Rectal smooth muscle tissue (tissue), 1 donor: ENCODE results near the gene MRI1.

Source experiments
- H3K27ac ChIP-seq: one replicate; pipeline ENCODE4 v1.7.0; 2013; ENCODE audit warnings: low read depth, low read length, inconsistent platforms
- H3K27me3 ChIP-seq: one replicate; pipeline ENCODE4 v1.7.0; 2013; ENCODE audit warnings: low read length; ENCODE audit not compliant: control insufficient read depth, insufficient read depth
- H3K36me3 ChIP-seq: one replicate; pipeline ENCODE4 v1.7.0; 2013; ENCODE audit warnings: low read length; ENCODE audit not compliant: control insufficient read depth, insufficient read depth
- H3K4me1 ChIP-seq: one replicate; pipeline ENCODE4 v1.7.0; 2013; ENCODE audit warnings: low read length; ENCODE audit not compliant: control insufficient read depth, insufficient read depth
- H3K4me3 ChIP-seq: one replicate; pipeline ENCODE4 v1.7.0; 2013; ENCODE audit warnings: low read length
- H3K9ac ChIP-seq: one replicate; pipeline ENCODE4 v1.7.0; 2013; ENCODE audit warnings: low read length

Gene MRI1

GRCh38 chr19:13821292-13821691, 57.0 kb downstream of the MRI1 start:
- Histone ChIP-seq H3K27me3 (no peaks in the 10 kb centered on the region), H3K4me3 (no peak overlapping the region), H3K4me1 (no peaks in the 10 kb centered on the region), H3K27ac (no peak overlapping the region), H3K36me3 (no peaks in the 10 kb centered on the region), H3K9ac (no peak overlapping the region)

GRCh38 chr19:13823256-13823655, 58.9 kb downstream of the MRI1 start:
- H3K27me3 ChIP-seq, result no peaks in the 10 kb centered on the region
- no peaks in the 10 kb centered on the region for H3K36me3 ChIP-seq
- no peak overlapping the region for H3K27ac ChIP-seq

More at GRCh38 chr19:13823256-13823655, 58.9 kb downstream of the MRI1 start:
- no peak overlapping the region for H3K4me3 ChIP-seq
- H3K4me1 ChIP-seq, result no peaks in the 10 kb centered on the region
- H3K9ac ChIP-seq, result no peak overlapping the region
